Type B pancreatic cell (in vitro differentiated cells): Measurements from ENCODE around the gene THSD4. TPM values are rescaled to one million over a fixed set of nuclear protein-coding genes. Genes with fewer than 3 reads are reported as not detected.
A peak's percentile ranks its signal among the peaks of the same experiment; 100 is the strongest.

Experiments
- DNase-seq: peaks from one replicate; pipeline ENCODE4 v3.0.0; 2021; ENCODE audit warnings: mixed read lengths; ENCODE audit not compliant: unreplicated experiment; ENCODE audit errors: extremely low spot score
- H3K27ac Mint-ChIP-seq: 2 replicates; pipeline ENCODE4 v1.8.0; 2021; ENCODE audit warnings: mild to moderate bottlenecking, mixed read lengths
- H3K27me3 Mint-ChIP-seq: 2 replicates; pipeline ENCODE4 v1.8.0; 2021; ENCODE audit warnings: mixed read lengths
- H3K36me3 Mint-ChIP-seq: 2 replicates; pipeline ENCODE4 v1.8.0; 2021; ENCODE audit warnings: mixed read lengths
- H3K4me1 Mint-ChIP-seq: one replicate; pipeline ENCODE4 v1.8.0; 2021; ENCODE audit warnings: mixed read lengths; ENCODE audit not compliant: unreplicated experiment
- H3K4me3 Mint-ChIP-seq: 2 replicates; pipeline ENCODE4 v1.8.0; 2021; ENCODE audit warnings: mild to moderate bottlenecking, mixed read lengths
- H3K9me3 Mint-ChIP-seq: 2 replicates; pipeline ENCODE4 v1.8.0; 2021; ENCODE audit warnings: mixed read lengths
- CTCF ChIP-seq: fragments of 200-600 bp; sonication (generic); conservative IDR thresholded peaks from 2 replicates; pipeline ENCODE4 v1.5.0; 2021; ENCODE audit warnings: antibody characterized with exemption, mild to moderate bottlenecking
- total RNA-seq: library from RNA; stranded (reverse); gene quantifications from 2 replicates; pipeline ENCODE4 v1.2.1, GENCODE V29; 2021; ENCODE audit warnings: low replicate concordance

The THSD4 gene
- total RNA-seq, 1 donor from 2014 or later = 43.3 TPM

DNA sequence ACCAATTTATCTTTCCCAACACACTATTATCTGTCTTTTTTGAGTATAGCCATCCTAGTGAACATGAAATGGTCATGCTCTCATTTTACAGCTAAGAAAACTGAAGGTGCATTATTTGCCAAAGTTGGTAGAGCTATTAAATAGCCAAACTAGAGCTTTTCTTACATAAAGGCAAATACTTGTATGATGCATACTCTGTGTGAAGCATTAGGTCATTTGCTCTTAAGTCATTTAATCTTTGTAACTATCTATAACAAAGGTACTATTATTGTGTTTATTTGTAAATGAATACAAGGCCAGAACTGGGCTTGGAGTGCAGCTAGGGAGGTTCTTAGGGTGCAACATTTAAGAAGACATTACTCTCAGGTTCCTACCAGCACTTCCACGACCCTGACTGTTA is 123.7 kb downstream of the THSD4 start:
- Mint-ChIP-seq H3K9me3 (no peaks in the 10 kb centered on the region), H3K27me3 (no peaks in the 10 kb centered on the region), H3K36me3 (peaks cover 15% of the 10 kb centered on the region), H3K27ac (no peak overlapping the region), H3K4me3 (no peak overlapping the region), H3K4me1 (peaks cover 24% of the 10 kb centered on the region)
- no peak for TF ChIP-seq CTCF
- DNase-seq = no peak

- Mint-ChIP-seq H3K9me3 (no peaks in the 10 kb centered on the region), H3K27ac (no peak overlapping the region), H3K27me3 (no peaks in the 10 kb centered on the region), H3K4me1 (peaks cover 21% of the 10 kb centered on the region), H3K36me3 (peaks cover 15% of the 10 kb centered on the region), H3K4me3 (no peak overlapping the region)
- TF ChIP-seq CTCF = no peak
- DNase-seq = no peak
Measured at GRCh38 chr15:71239592-71240364, 124.5 kb downstream of the THSD4 start.

DNA sequence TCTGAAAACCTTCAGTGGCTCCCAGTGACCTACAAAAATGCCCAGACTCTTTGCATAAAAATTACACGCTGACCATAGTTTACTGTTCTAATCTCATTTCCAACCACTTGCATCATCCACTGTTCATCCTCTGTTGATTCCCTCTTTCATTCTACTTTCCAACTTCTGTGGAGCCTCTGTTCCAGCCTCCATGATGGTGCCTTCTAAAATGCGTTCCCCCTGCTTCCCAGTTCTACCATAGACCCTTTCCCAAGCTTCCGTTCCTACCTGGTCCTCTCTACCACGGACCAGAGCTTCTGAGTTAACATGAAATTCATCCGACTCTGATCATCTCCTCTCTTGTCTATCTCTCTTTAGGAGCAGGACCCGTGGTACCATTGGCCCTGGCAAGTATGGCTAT is 127.0 kb downstream of the THSD4 start:
- Mint-ChIP-seq H3K9me3 (no peaks in the 10 kb centered on the region), H3K27ac (peak overlapping the region; percentile 13), H3K27me3 (no peaks in the 10 kb centered on the region), H3K4me1 (peaks cover 19% of the 10 kb centered on the region), H3K36me3 (peaks cover 8% of the 10 kb centered on the region), H3K4me3 (no peak overlapping the region)
- no peak for DNase-seq
- TF ChIP-seq CTCF = no peak

DNA sequence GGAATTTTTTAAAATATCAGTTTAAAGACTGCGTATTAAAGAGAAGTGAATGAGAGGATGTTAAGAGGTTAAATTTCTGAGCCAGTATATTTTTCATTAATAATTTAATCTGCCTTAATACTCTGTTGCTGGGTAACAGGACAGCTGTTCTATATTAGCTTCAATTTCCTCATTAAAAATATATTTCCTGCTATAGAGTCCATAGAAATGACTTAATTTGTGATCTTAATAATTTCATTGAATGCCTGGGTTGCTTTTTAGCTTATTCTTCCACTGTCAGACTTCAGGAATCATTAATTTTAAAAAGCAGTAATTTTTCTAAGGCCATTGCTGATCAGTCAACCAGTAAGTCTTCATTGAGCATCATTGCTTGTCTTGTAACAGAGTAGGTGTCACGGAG is 129.0 kb downstream of the THSD4 start:
- no peaks in the 10 kb centered on the region for H3K27me3 Mint-ChIP-seq
- no peak overlapping the region for H3K4me3 Mint-ChIP-seq
- DNase-seq = no peak
- H3K36me3 Mint-ChIP-seq = no peaks in the 10 kb centered on the region
- no peak overlapping the region for H3K27ac Mint-ChIP-seq
- TF ChIP-seq CTCF = no peak
- H3K9me3 Mint-ChIP-seq = no peaks in the 10 kb centered on the region
- peaks cover 18% of the 10 kb centered on the region for H3K4me1 Mint-ChIP-seq

- Mint-ChIP-seq H3K9me3 (no peaks in the 10 kb centered on the region), H3K4me3 (no peak overlapping the region), H3K4me1 (peaks cover 12% of the 10 kb centered on the region), H3K27me3 (no peaks in the 10 kb centered on the region), H3K36me3 (no peaks in the 10 kb centered on the region), H3K27ac (no peak overlapping the region)
- DNase-seq = no peak
- TF ChIP-seq CTCF = no peak
Measured at GRCh38 chr15:71245588-71245987, 130.3 kb downstream of the THSD4 start.

DNA sequence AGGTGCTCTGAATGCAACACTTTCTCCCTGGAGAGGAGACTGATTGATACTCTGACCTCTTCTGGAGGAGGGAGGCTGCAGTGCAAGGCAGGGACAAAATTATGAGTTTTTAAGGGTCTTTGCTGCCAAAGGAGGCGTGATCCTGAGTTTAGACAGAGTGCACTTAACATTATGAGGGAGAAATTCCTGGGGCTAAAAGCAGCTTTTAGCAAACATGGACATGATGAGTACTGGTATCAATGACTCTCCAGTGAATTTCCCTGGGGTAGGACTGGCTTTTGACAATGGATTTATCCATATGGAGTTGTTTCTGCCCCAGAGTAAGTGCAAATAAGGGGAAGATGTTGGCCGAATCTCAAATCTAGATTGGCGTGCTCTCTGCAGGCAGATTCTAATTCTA is 133.1 kb downstream of the THSD4 start:
- no peak for DNase-seq
- Mint-ChIP-seq H3K27me3 (no peaks in the 10 kb centered on the region), H3K4me1 (peaks cover 27% of the 10 kb centered on the region), H3K27ac (no peak overlapping the region), H3K9me3 (no peaks in the 10 kb centered on the region), H3K36me3 (no peaks in the 10 kb centered on the region), H3K4me3 (no peak overlapping the region)
- TF ChIP-seq CTCF = no peak
